GM19438 (cell line): ENCODE measurements around the gene IAPP.
"Not testable (repeated sequence)": the region's sequence is repeated elsewhere in the genome, so short reads cannot be mapped to it uniquely, and the experiment has no call there.

ENCODE experiments used
- ATAC-seq: cut with Tn5 transposase; IDR thresholded peaks from one replicate; pipeline ENCODE4 v1.9.1; 2021; ENCODE audit warnings: low read depth; ENCODE audit not compliant: unreplicated experiment

Gene IAPP

DNA sequence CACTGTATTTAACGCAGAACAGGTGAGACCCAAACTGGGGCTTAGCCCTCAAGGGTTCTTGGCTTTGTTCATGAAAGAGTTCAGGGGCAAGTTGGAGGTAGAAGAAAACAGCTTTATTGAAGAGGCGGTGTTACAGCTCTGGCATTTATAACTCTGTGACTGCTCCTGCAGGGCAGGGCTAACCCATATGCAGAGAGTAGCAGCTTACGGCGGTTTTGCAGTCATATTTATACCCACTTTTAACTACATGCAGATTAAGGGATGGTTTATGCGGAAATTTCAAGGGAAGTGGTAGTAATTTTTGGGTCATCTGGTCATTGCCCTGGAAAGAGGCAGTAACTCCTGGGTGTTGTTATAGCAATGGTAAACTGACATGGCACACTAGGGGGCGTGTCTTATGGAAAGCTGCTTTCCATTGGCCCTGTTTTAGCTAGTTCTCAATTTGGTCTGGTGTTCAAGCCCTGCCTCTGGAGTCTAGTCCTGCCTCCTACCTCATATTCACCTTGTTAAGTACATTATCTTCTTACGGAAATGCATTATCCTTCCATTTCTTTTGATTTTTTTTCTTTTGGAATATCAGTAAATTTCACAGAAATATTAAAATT, 1.8 kb upstream of the IAPP start:
- ATAC-seq = no peak

DNA sequence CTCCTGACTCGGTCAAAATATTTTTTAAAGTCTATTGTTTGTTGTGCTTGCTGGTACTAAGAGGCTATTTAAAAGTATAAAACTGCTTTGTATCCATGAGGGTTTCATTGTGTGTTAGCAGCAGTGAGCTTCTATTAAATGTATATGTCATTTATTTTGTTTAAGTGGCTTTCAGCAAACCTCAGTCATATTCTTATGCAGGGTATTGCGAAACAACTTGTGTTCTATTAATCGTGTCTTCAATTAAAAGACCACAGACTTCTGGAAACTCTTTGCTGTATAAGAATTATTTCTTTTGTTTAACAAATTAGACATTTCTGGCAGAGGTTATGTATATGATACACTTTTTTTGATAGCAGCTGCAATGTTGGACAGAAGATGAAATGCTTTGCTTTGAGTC, 6.5 kb downstream of the IAPP start:
- ATAC-seq = no peak

DNA sequence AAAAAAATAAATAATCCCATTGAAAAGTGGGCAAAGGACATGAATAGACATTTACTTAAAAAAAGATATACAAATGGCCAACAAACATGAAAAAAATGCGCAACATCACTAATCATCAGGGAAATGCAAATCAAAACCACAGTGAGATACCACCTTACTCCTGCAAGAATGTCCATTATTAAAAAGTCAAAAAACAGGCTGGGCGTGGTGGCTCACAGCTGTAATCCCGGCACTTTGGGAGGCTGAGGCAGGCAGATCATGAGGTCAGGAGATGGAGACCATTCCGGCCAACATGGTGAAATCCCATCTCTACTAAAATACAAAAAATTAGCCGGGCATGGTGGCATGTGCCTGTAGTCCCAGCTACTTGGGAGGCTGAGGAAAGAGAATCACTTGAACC, 8.6 kb downstream of the IAPP start:
- not testable (repeated sequence) for ATAC-seq

DNA sequence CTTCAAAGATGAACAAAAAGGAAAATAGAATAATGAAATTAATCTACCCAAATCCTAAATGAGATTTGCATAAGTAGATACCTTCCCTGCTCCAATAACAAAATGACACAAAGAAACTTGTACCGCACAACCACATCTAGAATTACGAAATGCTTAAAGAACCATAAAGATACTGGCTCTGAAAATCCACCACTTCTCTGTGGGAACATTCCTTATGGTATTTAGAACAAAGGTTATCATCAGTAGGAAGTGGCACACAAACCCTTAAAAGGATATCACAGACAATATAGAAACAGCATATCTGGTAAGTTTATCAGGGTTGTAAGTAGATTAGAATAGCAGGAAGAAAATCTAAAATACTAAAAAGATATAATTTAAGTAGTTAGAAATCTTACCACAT, 11.6 kb downstream of the IAPP start:
- ATAC-seq = no peak

DNA sequence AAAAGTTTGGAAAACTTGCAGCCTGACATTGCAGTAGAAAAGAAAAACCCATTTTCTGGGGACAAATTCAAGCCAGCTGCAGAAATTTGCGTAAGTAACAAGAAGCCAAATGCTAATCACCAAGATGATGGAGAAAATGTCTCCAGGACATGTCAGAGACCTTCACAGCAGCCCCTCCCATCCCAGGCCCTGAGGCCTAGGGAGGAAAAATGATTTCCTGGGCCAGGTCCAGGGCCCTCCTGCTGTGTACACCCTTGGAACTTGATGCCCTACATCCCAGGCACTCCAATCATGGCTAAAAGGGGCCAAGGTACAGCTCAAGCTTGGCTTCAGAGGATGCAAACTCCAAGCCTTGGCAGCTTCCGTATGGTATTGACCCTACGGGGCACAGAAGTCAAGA, 14.5 kb downstream of the IAPP start:
- ATAC-seq = no peak

DNA sequence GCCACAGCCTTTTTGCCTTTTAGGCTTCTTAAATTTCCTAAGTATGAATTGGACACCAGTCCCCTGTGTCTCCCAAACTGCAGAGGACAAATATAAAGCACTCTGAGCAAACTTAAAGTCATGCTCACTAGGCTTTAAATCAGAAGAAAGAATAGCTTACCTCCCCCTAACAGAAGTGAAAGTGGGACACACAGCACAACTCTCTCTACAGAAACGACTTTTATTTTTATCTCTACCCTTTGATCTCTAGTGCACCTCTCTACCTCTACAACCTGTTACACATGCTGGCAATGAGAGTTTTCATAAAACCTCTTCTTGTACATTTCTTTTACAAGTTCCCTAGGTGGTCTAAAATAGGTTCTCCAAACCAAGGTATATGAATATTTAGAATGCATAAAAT, 19.7 kb downstream of the IAPP start:
- ATAC-seq = no peak

- not testable (repeated sequence) for ATAC-seq
Observed at GRCh38 chr12:21394828-21395626, 22.3 kb downstream of the IAPP start.

DNA sequence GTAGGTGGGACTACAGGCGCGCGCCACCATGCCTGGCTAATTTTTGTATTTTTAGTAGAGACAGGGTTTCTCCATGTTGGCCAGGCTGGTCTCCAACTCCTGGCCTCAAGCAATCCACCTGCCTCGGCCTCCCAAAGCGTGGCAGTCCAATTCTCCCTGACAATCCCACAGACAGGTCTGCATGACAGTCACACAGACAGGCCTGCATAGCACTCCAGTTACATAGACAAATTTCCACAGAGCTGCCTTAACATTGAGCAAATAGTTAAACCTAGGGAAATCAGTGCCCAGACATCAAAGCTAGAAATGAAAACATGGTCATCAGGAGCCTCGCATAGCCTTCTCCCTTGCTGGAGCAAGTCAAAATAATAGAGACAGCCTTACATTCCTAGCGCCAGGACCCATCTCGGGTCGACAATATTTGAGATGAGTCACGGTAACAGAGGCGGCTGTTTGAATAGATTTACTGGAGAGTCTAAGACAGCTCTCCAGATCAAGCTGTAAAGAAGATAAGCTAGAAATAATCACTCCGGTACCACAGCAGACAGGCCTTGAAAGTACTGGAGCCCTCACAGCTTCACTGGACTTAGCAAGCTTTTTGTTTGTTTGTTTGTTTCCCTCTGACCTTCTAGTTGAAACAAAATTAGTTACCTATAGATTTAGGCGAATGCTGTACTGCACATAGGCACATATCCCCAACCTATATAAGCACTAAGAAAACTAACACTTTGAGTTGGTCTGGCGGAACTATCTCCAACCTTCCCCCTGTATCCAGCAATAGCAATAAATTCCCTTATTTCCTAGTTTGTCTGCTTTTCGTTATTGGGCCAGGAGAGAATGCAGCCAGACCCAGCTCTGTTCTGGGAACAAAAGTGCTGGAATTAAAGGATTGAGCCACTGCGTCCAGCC, 40.9 kb downstream of the IAPP start:
- ATAC-seq = no peak

GRCh38 chr12:21416511-21417121, 43.9 kb downstream of the IAPP start:
- ATAC-seq = no peak

GRCh38 chr12:21418398-21418797, 45.7 kb downstream of the IAPP start:
- not testable (repeated sequence) for ATAC-seq

DNA sequence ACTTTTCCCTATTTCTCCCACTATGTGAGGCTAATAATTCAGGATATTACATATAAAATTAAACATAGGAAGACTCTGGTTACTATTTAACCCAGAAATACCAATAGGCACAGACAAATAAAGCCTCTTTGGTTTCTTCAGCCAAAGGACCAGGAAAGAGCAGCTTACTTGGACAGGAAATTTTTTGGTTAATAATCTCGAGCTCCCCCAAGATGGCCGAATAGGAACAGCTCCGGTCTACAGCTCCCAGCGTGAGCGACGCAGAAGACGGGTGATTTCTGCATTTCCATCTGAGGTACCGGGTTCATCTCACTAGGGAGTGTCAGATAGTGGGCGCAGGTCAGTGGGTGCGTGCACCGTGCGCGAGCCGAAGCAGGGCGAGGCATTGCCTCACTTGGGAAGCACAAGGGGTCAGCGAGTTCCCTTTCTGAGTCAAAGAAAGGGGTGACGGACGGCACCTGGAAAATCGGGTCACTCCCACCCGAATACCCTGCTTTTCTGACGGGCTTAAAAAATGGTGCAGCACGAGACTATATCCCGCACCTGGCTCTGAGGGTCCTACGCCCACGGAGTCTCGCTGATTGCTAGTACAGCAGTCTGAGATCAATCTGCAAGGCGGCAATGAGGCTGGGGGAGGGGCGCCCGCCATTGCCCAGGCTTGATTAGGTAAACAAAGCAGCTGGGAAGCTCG, 46.5 kb downstream of the IAPP start:
- not testable (repeated sequence) for ATAC-seq

DNA sequence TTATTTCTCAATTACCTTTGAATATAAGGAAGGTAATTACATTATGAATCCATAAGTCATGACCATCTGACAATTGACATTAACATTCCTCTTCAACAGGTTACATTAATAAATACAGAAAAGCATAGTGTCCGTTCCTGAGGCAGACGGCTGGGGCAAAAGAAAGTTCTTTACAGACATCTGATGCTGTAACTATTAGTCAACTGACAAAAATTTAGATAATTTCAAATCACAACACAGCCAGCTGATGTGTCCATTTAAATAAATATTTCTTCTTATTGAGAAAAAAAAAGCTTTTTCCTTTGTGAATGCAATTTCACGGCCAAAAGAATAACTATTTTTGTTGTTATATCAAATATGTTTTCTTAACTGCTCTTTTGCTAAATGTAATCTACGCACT, 55.5 kb downstream of the IAPP start:
- no peak for ATAC-seq
